ENCODE data around the gene MMP12.
"Not testable (repeated sequence)": the region's sequence is repeated elsewhere in the genome, so short reads cannot be mapped to it uniquely, and the experiment has no call there.

MMP12 gene

GRCh38 chr11:102874852-102875251 lies at the start of gene MMP12:
MMP12 (minus strand) TSS chr11:102874982; CDS start chr11:102874937, 45 bp downstream.
- DNase-seq (ENCODE audit: low spot score) = no peak

GRCh38 chr11:102921587-102922220 lies 46.9 kb upstream of the MMP12 start:
- no peak for DNase-seq (ENCODE audit: low spot score)

GRCh38 chr11:102920118-102920684 lies 45.4 kb upstream of the MMP12 start:
- DNase-seq (ENCODE audit: low spot score) = no peak

GRCh38 chr11:102915044-102915375 lies 40.2 kb upstream of the MMP12 start:
- no peak for DNase-seq (ENCODE audit: low spot score)

- no peak for DNase-seq (ENCODE audit: low spot score)
These were observed 39.7 kb upstream of the MMP12 start for GRCh38 chr11:102914238-102915043.

GRCh38 chr11:102912482-102912830 lies 37.7 kb upstream of the MMP12 start:
- DNase-seq (ENCODE audit: low spot score) = no peak

GRCh38 chr11:102911758-102912481 lies 37.1 kb upstream of the MMP12 start:
- no peak for DNase-seq (ENCODE audit: low spot score)

- DNase-seq (ENCODE audit: low spot score) = not testable (repeated sequence)
These were observed 31.1 kb upstream of the MMP12 start for GRCh38 chr11:102905848-102906247.

GRCh38 chr11:102903895-102904294 lies 29.1 kb upstream of the MMP12 start:
- not testable (repeated sequence) for DNase-seq (ENCODE audit: low spot score)

GRCh38 chr11:102900346-102900745 lies 25.6 kb upstream of the MMP12 start:
- DNase-seq (ENCODE audit: low spot score) = no peak

- DNase-seq (ENCODE audit: low spot score) = no peak
These were observed 17.0 kb upstream of the MMP12 start for GRCh38 chr11:102891736-102892135.

- DNase-seq (ENCODE audit: low spot score) = no peak
These were observed 12.2 kb upstream of the MMP12 start for GRCh38 chr11:102886999-102887398.

- no peak for DNase-seq (ENCODE audit: low spot score)
These were observed 8.4 kb upstream of the MMP12 start for GRCh38 chr11:102883141-102883540.

GRCh38 chr11:102882389-102883024 lies 7.7 kb upstream of the MMP12 start:
- no peak for DNase-seq (ENCODE audit: low spot score)

GRCh38 chr11:102879801-102880200 lies 5.0 kb upstream of the MMP12 start:
- DNase-seq (ENCODE audit: low spot score) = no peak

- no peak for DNase-seq (ENCODE audit: low spot score)
These were observed 3.8 kb upstream of the MMP12 start for GRCh38 chr11:102878595-102878994.

GRCh38 chr11:102869354-102869964 lies 5.3 kb downstream of the MMP12 start:
- not testable (repeated sequence) for DNase-seq (ENCODE audit: low spot score)

GRCh38 chr11:102868339-102868738 lies 6.4 kb downstream of the MMP12 start:
- no peak for DNase-seq (ENCODE audit: low spot score)

GRCh38 chr11:102864724-102865123 lies 10.1 kb downstream of the MMP12 start:
- no peak for DNase-seq (ENCODE audit: low spot score)

- DNase-seq (ENCODE audit: low spot score) = no peak
These were observed 20.8 kb downstream of the MMP12 start for GRCh38 chr11:102853956-102854355.

- DNase-seq (ENCODE audit: low spot score) = no peak
These were observed 21.7 kb downstream of the MMP12 start for GRCh38 chr11:102853055-102853454.
